HUES64 (cell line): ENCODE data around the gene RPL32.
"Not testable (repeated sequence)": the region's sequence is repeated elsewhere in the genome, so short reads cannot be mapped to it uniquely, and the experiment has no call there.

ENCODE experiments used
- H3K27ac ChIP-seq: 2 replicates; pipeline ENCODE4 v1.7.0; 2013; ENCODE audit warnings: low read depth, low read length, inconsistent platforms
- H3K27me3 ChIP-seq: 2 replicates; pipeline ENCODE4 v1.6.1; 2013; ENCODE audit warnings: mild to moderate bottlenecking, low read length; ENCODE audit not compliant: insufficient read depth
- H3K36me3 ChIP-seq: 2 replicates; pipeline ENCODE4 v1.6.1; 2013; ENCODE audit warnings: mild to moderate bottlenecking, low read length; ENCODE audit not compliant: insufficient read depth
- H3K4me1 ChIP-seq: 2 replicates; pipeline ENCODE4 v1.6.1; 2013; ENCODE audit warnings: mild to moderate bottlenecking, low read length, moderate library complexity; ENCODE audit not compliant: insufficient read depth
- H3K4me3 ChIP-seq: 2 replicates; pipeline ENCODE4 v1.5.1; 2013; ENCODE audit warnings: mild to moderate bottlenecking, low read length, moderate library complexity
- H3K9ac ChIP-seq: 2 replicates; pipeline ENCODE4 v1.6.1; 2013; ENCODE audit warnings: mild to moderate bottlenecking, low read depth, low read length
- H3K9me3 ChIP-seq: 2 replicates; pipeline ENCODE4 v1.6.1; 2013; ENCODE audit warnings: low read depth, low read length; ENCODE audit not compliant: insufficient read depth
- whole genome bisulfite sequencing: fragments of 150-250, 120-280 bp; methylation state at CpG from one replicate; pipeline ENCODE4 v1.1.7; 2013; ENCODE audit warnings: missing lambda C conversion rate; 5-methylcytosine and 5-hydroxymethylcytosine counted together

RPL32 gene

DNA sequence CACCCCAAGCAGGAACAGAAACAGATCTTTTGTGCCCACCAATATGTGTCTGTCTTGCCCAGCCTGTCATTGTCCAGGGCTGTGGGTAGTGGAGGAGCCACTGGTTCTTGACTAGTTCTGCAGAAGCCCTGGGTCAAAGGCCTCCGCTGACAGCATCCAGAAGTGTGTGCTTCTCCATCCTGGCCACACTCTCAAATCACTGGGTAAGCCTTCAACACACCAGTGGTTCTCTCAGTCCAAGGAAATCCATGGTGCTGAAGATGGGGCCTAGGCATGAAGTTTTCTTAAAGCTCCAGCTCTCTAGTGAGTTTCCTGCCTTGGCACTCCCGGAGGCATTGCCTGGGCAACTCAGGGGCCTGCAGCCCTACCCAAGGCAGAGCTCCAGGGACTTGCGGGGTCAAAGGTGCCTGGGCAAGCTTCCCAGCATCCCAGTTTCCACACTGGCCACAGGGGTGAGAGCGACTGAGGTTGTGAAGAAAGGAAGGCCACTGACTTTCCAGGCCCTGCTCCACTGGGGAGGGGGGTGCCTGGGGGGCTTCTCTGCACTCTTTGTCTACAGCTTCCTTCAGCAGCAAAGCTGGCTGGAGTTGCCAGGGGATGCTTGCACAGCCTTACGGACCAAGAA is 37.9 kb upstream of the RPL32 start:
- 90% methylated on average over 5 of the region's 5 CpGs for WGBS
- Histone ChIP-seq H3K4me1 (0 out of 2 replicates have a peak, but pooled peaks cover 3% of the 10 kb centered on the region), H3K4me3 (no peak overlapping the region), H3K36me3 (no peaks in the 10 kb centered on the region), H3K27me3 (peaks cover 15% of the 10 kb centered on the region), H3K9ac (no peak overlapping the region), H3K9me3 (no peaks in the 10 kb centered on the region), H3K27ac (no peak overlapping the region)

DNA sequence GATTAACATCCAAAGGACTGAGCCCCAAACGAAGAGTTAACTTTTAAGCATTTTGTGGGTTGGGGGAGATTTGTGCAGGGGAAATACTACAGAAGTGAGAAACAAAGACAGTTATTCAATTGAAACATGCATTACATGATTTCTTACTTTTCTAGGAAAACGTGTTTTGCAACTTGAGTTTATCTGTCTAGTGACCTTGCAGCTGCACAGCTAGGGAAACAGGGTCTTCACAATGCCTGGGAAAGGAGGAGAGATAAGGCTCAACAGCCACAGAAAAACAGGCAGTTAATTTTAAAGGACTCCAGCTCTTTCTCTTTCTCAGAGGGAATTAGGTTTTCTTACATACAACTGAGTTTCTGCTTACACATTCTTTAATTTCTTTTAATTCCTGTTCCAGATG is 37.4 kb upstream of the RPL32 start:
- 82% methylated on average over 2 of the region's 2 CpGs for WGBS
- H3K4me1 ChIP-seq = not testable (repeated sequence)

DNA sequence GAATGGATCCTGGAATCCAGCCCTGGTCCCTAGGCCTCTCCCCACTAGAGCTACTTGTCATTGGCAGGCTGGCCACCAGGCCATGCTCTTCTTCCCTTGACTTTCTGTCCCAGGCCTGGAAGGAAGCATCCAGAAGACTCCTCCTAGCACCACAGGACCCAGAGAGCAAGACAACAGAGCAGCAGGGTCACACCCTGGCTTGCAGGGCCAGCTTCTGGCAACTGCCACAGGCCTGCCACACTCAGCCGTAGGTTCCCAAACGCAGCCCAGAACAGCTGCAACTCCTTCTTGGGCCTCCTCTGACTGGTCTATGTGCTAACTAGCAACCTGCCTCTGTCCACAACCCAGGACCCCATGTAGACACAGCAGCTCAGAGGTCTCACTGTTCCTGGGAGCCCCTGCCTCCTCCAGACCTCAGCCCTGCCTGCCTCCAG is 36.8 kb upstream of the RPL32 start:
- 0 out of 2 replicates have a peak, but pooled peaks cover 3% of the 10 kb centered on the region for H3K4me1 ChIP-seq
- no peak overlapping the region for H3K4me3 ChIP-seq
- H3K9me3 ChIP-seq = no peaks in the 10 kb centered on the region
- WGBS = 79% methylated on average over 2 of the region's 2 CpGs
- H3K27me3 ChIP-seq = peaks cover 15% of the 10 kb centered on the region
- no peaks in the 10 kb centered on the region for H3K36me3 ChIP-seq
- H3K9ac ChIP-seq = no peak overlapping the region
- H3K27ac ChIP-seq = no peak overlapping the region

More for the DNA sequence above, 37.4 kb upstream of the RPL32 start:
- not testable (repeated sequence) for H3K27ac ChIP-seq, H3K9me3 ChIP-seq, H3K36me3 ChIP-seq, H3K4me3 ChIP-seq, H3K9ac ChIP-seq
- peaks cover 15% of the 10 kb centered on the region for H3K27me3 ChIP-seq

DNA sequence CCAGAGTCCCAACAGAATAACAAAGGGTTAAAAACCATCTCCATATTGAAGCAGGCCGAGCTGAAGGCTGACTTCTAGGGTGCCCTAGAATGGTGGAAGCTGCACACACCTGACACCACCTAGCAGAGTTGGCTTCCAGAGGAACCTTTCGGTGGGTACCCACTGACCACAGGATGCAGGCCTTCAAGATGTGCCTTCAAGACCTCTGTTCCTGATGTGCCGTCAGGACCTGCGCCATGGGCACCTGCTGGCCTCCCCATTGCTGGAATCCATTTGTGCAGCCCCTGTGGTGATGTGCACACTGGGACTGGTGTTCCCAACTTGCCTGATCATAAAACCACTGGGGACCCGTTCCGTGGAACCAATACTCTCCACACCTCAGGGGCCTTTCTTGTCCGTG is 35.7 kb upstream of the RPL32 start:
- WGBS = 89% methylated on average over 7 of the region's 7 CpGs
- Histone ChIP-seq H3K9ac (no peak overlapping the region), H3K27ac (no peak overlapping the region)

DNA sequence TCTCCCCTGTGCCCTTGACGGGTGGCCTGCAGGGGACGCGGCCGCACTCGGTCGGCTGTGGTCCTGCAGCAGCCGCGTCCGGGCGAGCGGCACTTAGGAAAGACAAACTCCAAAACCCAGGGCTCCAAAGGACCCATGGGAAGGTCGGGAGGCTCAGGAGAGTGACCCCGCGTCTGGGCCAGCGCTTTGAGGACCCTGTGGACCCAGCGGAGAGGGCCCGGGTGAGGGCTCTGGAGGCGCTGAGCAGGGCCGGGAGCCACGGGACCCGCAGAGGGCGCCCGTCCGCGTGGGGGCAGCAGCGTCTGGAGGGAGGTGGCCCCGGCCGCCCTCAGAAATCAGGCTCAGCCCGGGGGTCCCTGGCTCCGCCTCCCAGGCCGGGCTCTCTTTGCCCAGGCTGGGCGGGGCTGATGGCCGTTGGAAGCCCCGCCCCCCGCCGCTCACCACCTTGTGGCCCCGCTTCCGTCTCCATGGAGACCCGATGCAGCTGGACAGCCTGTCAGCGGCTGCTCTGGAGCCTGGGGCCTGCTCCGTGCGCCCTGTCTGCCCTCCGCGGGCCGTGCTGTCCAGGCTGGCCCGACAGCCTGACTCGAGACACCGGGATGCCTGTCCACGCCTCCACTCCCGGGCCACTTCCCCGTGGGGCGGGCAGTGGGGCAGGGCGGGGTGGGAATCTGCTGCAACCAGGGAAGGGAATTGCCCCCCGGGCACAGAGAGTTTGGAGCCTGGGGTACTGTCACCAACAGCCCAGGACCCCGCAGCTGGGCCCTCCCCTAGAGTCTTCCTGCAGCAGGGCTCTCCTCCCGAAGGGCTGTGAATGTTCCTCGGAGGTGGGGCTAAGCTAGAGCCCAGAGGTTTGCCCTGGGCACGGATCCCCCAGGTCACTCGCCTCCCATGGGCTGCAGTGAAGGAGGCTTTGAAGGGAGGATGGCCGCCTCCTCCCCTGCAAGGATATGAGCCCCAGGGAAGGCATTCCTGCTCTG is 34.8 kb upstream of the RPL32 start:
- Histone ChIP-seq H3K27ac (no peak overlapping the region), H3K9ac (peak overlapping the region; percentile 69; the same call in 1 of the 2 replicates), H3K4me3 (peak overlapping the region; percentile 56), H3K36me3 (no peaks in the 10 kb centered on the region), H3K27me3 (peaks cover 15% of the 10 kb centered on the region), H3K9me3 (no peaks in the 10 kb centered on the region), H3K4me1 (0 out of 2 replicates have a peak, but pooled peaks cover 3% of the 10 kb centered on the region)
- WGBS = 12% methylated on average over 60 of the region's 60 CpGs

More for the DNA sequence above, 35.7 kb upstream of the RPL32 start:
- no peaks in the 10 kb centered on the region for H3K9me3 ChIP-seq
- 0 out of 2 replicates have a peak, but pooled peaks cover 3% of the 10 kb centered on the region for H3K4me1 ChIP-seq
- no peaks in the 10 kb centered on the region for H3K36me3 ChIP-seq
- peaks cover 15% of the 10 kb centered on the region for H3K27me3 ChIP-seq
- H3K4me3 ChIP-seq = no peak overlapping the region

DNA sequence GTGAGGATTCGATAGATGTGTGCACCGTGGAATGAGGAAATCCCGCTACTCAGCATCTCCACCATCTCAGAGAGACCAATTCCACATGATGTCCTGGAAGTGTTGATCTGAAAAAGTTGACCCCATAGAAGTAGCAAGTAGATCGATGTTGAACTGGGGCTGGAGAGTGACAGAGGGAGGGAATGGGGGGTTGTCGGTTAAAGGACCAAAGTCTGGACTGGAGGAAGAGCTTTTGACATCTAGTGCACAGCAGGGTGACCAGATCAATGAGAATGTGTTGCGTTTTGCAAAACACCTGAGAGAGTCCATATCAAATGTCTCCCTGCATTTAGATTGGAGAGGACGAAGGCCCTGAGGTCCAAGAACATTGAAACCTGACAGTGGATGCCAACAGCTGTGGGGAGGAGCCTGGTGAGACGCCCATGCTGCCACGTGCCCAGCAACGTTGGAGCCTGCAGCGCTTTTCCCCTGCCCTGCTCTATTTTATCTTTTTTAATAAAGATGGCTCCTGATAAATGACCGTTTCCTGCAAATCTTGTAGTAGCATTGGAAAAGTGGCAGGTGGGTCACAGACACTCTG is 30.1 kb upstream of the RPL32 start:
- Histone ChIP-seq H3K27ac (no peak overlapping the region), H3K36me3 (no peaks in the 10 kb centered on the region), H3K27me3 (peaks cover 25% of the 10 kb centered on the region), H3K4me3 (no peak overlapping the region), H3K9ac (no peak overlapping the region), H3K9me3 (no peaks in the 10 kb centered on the region), H3K4me1 (peaks cover 6% of the 10 kb centered on the region; the same call in 1 of the 2 replicates)
- WGBS = 85% methylated on average over 12 of the region's 12 CpGs

DNA sequence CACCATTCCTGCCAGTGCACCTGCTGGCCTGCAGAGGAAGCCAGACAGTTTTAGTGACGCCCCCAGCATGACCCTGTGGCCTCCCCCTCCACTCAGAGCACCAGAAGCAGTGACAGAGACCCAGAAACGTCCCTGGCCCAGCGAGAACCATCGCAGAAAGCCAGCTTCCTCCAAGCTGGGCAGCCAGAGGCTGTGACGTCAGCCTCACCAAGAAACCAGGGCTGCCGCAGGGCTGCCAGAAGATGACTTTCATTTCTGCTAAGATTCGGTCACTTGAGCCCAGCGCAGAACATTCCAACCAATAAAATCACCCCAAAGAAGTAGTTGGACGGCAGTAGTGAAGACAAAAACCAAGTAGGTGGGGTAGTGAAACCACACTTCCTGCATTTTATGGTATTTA is 29.6 kb upstream of the RPL32 start:
- H3K27ac ChIP-seq = no peak overlapping the region
- H3K9me3 ChIP-seq = no peaks in the 10 kb centered on the region
- no peak overlapping the region for H3K4me3 ChIP-seq
- no peaks in the 10 kb centered on the region for H3K36me3 ChIP-seq
- peaks cover 6% of the 10 kb centered on the region; the same call in 1 of the 2 replicates for H3K4me1 ChIP-seq
- peaks cover 25% of the 10 kb centered on the region for H3K27me3 ChIP-seq
- no peak overlapping the region for H3K9ac ChIP-seq
- WGBS = 73% methylated on average over 7 of the region's 9 CpGs

DNA sequence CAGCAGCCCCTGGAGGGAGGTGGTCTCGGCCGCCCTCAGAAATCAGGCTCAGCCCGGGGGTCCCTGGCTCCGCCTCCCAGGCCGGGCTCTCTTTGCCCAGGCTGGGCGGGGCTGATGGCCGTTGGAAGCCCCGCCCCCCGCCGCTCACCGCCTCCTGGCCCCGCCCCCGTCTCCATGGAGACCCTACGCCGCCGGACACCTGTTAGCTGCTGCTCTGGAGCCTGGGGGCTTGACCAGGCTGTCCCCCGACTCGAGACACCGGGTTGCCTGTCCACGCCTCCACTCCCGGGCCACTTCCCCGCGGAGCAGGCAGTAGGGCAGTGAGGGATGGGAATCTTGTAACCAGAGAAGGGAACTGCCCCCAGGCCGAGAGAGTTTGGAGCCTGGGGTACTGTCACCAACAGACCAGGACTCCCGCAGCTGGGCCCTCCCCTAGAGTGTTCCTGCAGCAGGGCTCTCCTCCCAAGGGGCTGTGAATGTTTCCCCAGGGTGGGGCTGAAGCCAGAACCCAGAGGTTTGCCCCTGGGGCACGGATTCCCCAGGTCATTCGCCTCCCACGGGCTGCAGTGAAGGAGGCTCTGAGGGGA is 27.8 kb upstream of the RPL32 start:
- Histone ChIP-seq H3K27ac (no peak overlapping the region), H3K9me3 (peaks cover 9% of the 10 kb centered on the region; the same call in 1 of the 2 replicates), H3K4me3 (peak overlapping the region; percentile 73), H3K4me1 (peaks cover 4% of the 10 kb centered on the region; the same call in 1 of the 2 replicates), H3K36me3 (no peaks in the 10 kb centered on the region), H3K9ac (peak overlapping the region; percentile 17; the same call in 1 of the 2 replicates), H3K27me3 (peaks cover 14% of the 10 kb centered on the region)
- WGBS = 8% methylated on average over 28 of the region's 28 CpGs

DNA sequence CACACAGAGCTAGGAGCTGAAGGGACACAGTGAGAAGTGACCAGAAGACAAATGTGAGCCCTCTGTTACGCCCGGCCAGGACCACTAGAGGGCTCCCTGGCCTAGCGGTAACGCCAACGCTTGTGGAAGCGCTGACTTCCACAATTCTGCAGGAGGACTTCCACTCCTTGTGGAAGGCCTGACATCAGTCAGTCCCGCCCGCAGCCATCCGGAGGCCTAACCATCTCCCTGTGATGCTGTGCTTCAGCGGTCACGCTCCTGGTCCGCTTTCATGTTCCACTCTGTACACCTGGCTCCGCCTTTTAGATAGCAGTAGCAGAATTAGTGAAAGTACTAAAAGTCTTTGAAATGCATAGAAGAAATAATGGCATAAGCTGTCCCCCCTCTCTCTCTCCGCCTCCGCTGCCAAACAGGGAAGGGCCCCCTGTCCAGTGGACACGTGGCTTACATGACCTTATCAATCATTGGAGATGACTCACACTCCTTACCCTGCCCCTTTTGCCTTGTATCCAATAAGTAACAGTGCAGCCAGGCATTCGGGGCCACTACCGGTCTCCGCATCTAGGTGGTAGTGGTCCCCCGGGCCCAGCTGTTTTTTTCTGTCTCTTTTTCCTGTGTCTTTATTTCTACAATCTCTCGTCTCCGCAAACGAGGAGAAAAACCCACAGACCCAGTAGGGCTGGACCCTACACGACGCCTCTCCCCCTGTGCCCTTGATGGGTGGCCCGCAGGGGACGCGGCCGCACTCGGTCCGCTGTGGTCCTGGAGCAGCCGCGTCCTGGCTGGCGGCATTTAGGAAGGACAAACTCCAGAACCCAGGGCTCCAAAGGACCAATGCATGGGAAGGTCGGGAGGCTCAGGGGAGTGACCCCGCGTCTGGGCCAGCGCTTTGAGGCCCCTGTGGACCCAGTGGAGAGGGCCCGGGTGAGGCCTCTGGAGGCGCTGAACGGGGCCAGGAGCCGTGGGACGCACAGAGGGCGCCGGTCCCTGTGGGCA is 27.0 kb upstream of the RPL32 start:
- peak overlapping the region; percentile 73 for H3K4me3 ChIP-seq
- 2% methylated on average over 43 of the region's 45 CpGs for WGBS
- H3K9ac ChIP-seq = peak overlapping the region; percentile 17; the same call in 1 of the 2 replicates
- H3K4me1 ChIP-seq = peaks cover 4% of the 10 kb centered on the region; the same call in 1 of the 2 replicates
- H3K36me3 ChIP-seq = no peaks in the 10 kb centered on the region
- H3K9me3 ChIP-seq = peaks cover 9% of the 10 kb centered on the region; the same call in 1 of the 2 replicates
- no peak overlapping the region for H3K27ac ChIP-seq
- H3K27me3 ChIP-seq = peaks cover 14% of the 10 kb centered on the region

DNA sequence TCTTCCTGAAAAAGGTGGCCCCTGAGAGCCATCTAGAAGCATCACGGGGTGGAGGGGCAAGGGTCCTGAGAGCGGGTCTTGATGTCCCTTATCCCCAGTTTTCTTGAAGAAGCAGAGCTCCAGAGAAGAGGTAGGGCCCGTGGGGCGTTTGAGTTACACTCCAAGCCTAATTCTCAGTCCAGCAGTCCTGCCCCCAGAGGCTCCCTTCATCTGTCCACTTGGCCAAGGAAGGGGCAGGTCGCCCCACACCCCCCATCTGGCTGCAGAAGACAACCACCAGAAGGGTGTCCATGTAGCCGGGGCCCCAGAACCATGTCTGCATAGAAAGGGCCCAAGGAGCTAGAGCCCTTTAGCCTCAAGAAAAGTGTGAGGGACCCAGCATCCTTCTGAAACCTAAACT is 25.5 kb upstream of the RPL32 start:
- no peak overlapping the region for H3K9ac ChIP-seq
- whole genome bisulfite sequencing = 80% methylated on average over 6 of the region's 6 CpGs
- peaks cover 4% of the 10 kb centered on the region; the same call in 1 of the 2 replicates for H3K4me1 ChIP-seq
- H3K4me3 ChIP-seq = no peak overlapping the region
- H3K27me3 ChIP-seq = peaks cover 14% of the 10 kb centered on the region
- no peaks in the 10 kb centered on the region for H3K36me3 ChIP-seq
- peaks cover 9% of the 10 kb centered on the region; the same call in 1 of the 2 replicates for H3K9me3 ChIP-seq
- no peak overlapping the region for H3K27ac ChIP-seq
